ENCODE results near the gene SLAMF1.
"Not testable (repeated sequence)": the region's sequence is repeated elsewhere in the genome, so short reads cannot be mapped to it uniquely, and the experiment has no call there.

Gene SLAMF1

DNA sequence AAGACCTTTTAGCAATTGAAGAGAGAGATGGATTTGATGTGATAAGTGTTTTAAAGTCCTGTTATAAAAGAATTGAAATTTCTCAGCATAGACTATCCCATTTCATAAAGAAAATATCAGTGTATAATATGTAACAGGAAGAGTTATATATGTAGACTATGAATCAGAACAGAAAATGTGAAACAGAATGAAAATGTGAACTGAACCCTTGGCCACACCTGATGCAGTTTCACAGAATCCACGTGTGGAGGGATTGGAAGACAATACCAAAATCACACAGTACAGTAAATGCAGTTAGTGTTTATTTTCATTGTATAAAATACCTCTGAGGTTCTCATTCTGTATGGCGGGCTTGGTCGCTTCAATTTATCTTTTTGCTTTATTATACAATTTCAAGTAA, 9.9 kb upstream of the SLAMF1 start:
- H3K27ac ChIP-seq (ENCODE audit: low read depth, low read length) = no peak overlapping the region
- no peak overlapping the region for H2AFZ ChIP-seq (ENCODE audit: low read depth, low read length, severe bottlenecking)
- H3K36me3 ChIP-seq (ENCODE audit: low read length) = no peaks in the 10 kb centered on the region
- no peaks in the 10 kb centered on the region for H3K79me2 ChIP-seq (ENCODE audit: insufficient read depth, low read length)
- no peak overlapping the region for H3K9ac ChIP-seq (ENCODE audit: low read length)
- TF ChIP-seq EZH2phosphoT487 (conservative IDR thresholded peaks at IDR 0.05; ENCODE audit: low read length) (no peak), CTCF (IDR thresholded peaks at IDR 0.05; ENCODE audit: insufficient read depth, low read length, poor library complexity, severe bottlenecking) (no peak)
- no peaks in the 10 kb centered on the region for H4K20me1 ChIP-seq (ENCODE audit: low read depth, low read length)
- no peaks in the 10 kb centered on the region for H3K9me3 ChIP-seq (ENCODE audit: insufficient read depth, low read length)
- H3K4me3 ChIP-seq (ENCODE audit: insufficient read depth, low read length, poor library complexity, severe bottlenecking) = no peak overlapping the region
- H3F3A ChIP-seq (ENCODE audit: insufficient read depth) = 0 out of 2 replicates have a peak, but pooled peaks cover 3% of the 10 kb centered on the region
- no peaks in the 10 kb centered on the region for H3K9me2 ChIP-seq (replicated peaks; ENCODE audit: insufficient read depth, low read length)
- H3K4me2 ChIP-seq (ENCODE audit: low read depth, low read length, poor library complexity, severe bottlenecking) = no peak overlapping the region
- H3K27me3 ChIP-seq (ENCODE audit: low read length) = no peaks in the 10 kb centered on the region

DNA sequence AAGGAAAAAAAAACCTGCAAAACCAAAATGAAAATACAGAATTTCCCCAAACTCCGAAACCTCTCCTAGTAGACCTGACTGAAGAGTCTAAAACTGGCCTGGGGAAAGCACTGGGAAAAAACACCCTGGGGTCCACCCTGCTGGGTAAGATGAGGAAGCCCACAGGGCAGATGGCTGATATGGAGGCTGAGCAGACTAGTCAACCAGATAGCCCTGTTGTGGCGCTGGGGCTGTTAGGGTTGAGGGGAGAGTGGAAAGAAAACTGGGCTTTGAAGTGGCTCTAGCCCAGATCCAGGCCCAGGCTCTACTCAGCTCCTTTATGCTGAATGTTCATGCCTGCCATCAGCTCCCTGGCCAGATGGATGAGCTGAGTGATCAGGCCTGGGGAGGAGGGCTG, 6.8 kb upstream of the SLAMF1 start:
- H3K27ac ChIP-seq (ENCODE audit: low read depth, low read length) = no peak overlapping the region
- peaks cover 8% of the 10 kb centered on the region; the same call in 1 of the 2 replicates for H3F3A ChIP-seq (ENCODE audit: insufficient read depth)
- H3K4me2 ChIP-seq (ENCODE audit: low read depth, low read length, poor library complexity, severe bottlenecking) = peak overlapping the region; percentile 1
- no peaks in the 10 kb centered on the region for H3K36me3 ChIP-seq (ENCODE audit: low read length)
- no peaks in the 10 kb centered on the region for H4K20me1 ChIP-seq (ENCODE audit: low read depth, low read length)
- TF ChIP-seq EZH2phosphoT487 (conservative IDR thresholded peaks at IDR 0.05; ENCODE audit: low read length) = no peak
- TF ChIP-seq CTCF (IDR thresholded peaks at IDR 0.05; ENCODE audit: insufficient read depth, low read length, poor library complexity, severe bottlenecking) = no peak
- H3K4me3 ChIP-seq (ENCODE audit: insufficient read depth, low read length, poor library complexity, severe bottlenecking) = no peak overlapping the region
- no peaks in the 10 kb centered on the region for H3K27me3 ChIP-seq (ENCODE audit: low read length)
- H3K79me2 ChIP-seq (ENCODE audit: insufficient read depth, low read length) = peaks cover 3% of the 10 kb centered on the region; the same call in 1 of the 2 replicates
- H3K9me2 ChIP-seq (replicated peaks; ENCODE audit: insufficient read depth, low read length) = no peaks in the 10 kb centered on the region
- H3K9ac ChIP-seq (ENCODE audit: low read length) = no peak overlapping the region
- no peak overlapping the region for H2AFZ ChIP-seq (ENCODE audit: low read depth, low read length, severe bottlenecking)
- no peaks in the 10 kb centered on the region for H3K9me3 ChIP-seq (ENCODE audit: insufficient read depth, low read length)

DNA sequence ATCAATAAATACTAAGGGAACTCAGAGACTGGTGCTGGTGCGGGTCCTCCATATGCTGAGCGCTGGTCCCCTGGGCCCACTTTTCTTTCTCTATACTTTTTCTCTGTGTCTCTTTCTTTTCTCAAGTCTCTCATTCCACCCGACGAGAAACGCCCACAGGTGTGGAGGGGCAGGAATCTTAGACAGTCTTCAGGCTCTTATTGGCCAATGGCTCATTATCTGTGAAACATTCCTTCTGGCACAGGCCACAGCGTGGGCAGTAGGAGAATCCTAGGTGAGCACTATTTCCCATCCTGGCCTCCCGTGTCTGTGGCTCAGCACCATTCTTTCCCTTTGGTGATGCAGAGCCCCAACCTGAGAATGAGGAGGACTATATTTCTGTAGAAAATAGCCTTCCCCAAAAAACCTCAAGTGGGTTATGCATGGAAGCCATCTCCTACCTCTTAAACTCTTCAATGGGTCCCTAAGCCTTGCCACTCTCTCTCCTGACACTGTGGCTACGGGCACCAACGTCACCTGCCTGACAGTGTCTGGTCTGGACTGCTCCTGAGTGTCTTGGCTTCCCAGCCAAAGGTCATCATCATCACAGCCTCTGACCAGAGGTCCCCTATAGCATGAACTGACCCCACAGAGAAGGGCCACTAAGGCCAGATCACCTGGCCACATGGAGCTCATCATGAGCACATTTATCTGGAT, 6.2 kb upstream of the SLAMF1 start:
- no peak overlapping the region for H3K9ac ChIP-seq (ENCODE audit: low read length)
- H3K9me2 ChIP-seq (replicated peaks; ENCODE audit: insufficient read depth, low read length) = no peaks in the 10 kb centered on the region
- H3K79me2 ChIP-seq (ENCODE audit: insufficient read depth, low read length) = peaks cover 8% of the 10 kb centered on the region; the same call in 1 of the 2 replicates
- TF ChIP-seq CTCF (IDR thresholded peaks at IDR 0.05; ENCODE audit: insufficient read depth, low read length, poor library complexity, severe bottlenecking) (no peak), EZH2phosphoT487 (conservative IDR thresholded peaks at IDR 0.05; ENCODE audit: low read length) (no peak)
- no peaks in the 10 kb centered on the region for H3K9me3 ChIP-seq (ENCODE audit: insufficient read depth, low read length)
- H3K27ac ChIP-seq (ENCODE audit: low read depth, low read length) = 0 out of 2 replicates have a peak overlapping the region, but pooled peaks have one; percentile 66
- no peaks in the 10 kb centered on the region for H3K27me3 ChIP-seq (ENCODE audit: low read length)
- H4K20me1 ChIP-seq (ENCODE audit: low read depth, low read length) = no peaks in the 10 kb centered on the region
- no peak overlapping the region for H3K4me3 ChIP-seq (ENCODE audit: insufficient read depth, low read length, poor library complexity, severe bottlenecking)
- peak overlapping the region; percentile 1 for H3K4me2 ChIP-seq (ENCODE audit: low read depth, low read length, poor library complexity, severe bottlenecking)
- H3K36me3 ChIP-seq (ENCODE audit: low read length) = no peaks in the 10 kb centered on the region
- H3F3A ChIP-seq (ENCODE audit: insufficient read depth) = peaks cover 8% of the 10 kb centered on the region; the same call in 1 of the 2 replicates
- H2AFZ ChIP-seq (ENCODE audit: low read depth, low read length, severe bottlenecking) = no peak overlapping the region

- not testable (repeated sequence) for H3K4me3 ChIP-seq (ENCODE audit: insufficient read depth, low read length, poor library complexity, severe bottlenecking); H3K27me3 ChIP-seq (ENCODE audit: low read length)
- H3K9ac ChIP-seq (ENCODE audit: low read length) = peak overlapping the region; percentile 11; the same call in 1 of the 2 replicates
Observed at GRCh38 chr1:160652065-160652641, 5.3 kb upstream of the SLAMF1 start.

More at GRCh38 chr1:160652065-160652641, 5.3 kb upstream of the SLAMF1 start:
- not testable (repeated sequence) for H3K9me3 ChIP-seq (ENCODE audit: insufficient read depth, low read length); H3K36me3 ChIP-seq (ENCODE audit: low read length); H2AFZ ChIP-seq (ENCODE audit: low read depth, low read length, severe bottlenecking); H3K9me2 ChIP-seq (replicated peaks; ENCODE audit: insufficient read depth, low read length); H4K20me1 ChIP-seq (ENCODE audit: low read depth, low read length); H3F3A ChIP-seq (ENCODE audit: insufficient read depth)
- Histone ChIP-seq H3K27ac (ENCODE audit: low read depth, low read length) (peak overlapping the region; percentile 66), H3K79me2 (ENCODE audit: insufficient read depth, low read length) (peaks cover 17% of the 10 kb centered on the region), H3K4me2 (ENCODE audit: low read depth, low read length, poor library complexity, severe bottlenecking) (peak overlapping the region; percentile 28)
